Left renal pelvis (tissue), 4 donors: ENCODE results near the gene SPATA20. TPM values are rescaled to one million over a fixed set of nuclear protein-coding genes. Genes with fewer than 3 reads are reported as not detected.

Experiments used
- DNase-seq, 4 donors: peaks; one replicate each; pipeline ENCODE4 v3.0.0-alpha.2; 2013; ENCODE audit warnings: low read depth in 4 of 4, low spot score in 3 of 4
- polyA plus RNA-seq, 4 donors: library from polyadenylated mRNA; unstranded; fragments of 120-200 nt; gene quantifications; one replicate each; pipeline ENCODE4 v1.2.1, GENCODE V29; 2013; ENCODE audit not compliant: insufficient read length in 4 of 4

The SPATA20 gene
- 10 to 100 TPM; 29.4 to 70.4 (median 50.9) TPM for polyA plus RNA-seq

- peak in 1 of 4 donors; percentile 76 for DNase-seq
These were observed at the start of gene SPATA20 for GRCh38 chr17:50547035-50547735. SPATA20 (plus strand) TSS chr17:50547174; CDS start chr17:50547209, 35 bp downstream.

- no peak for DNase-seq
These were observed 48.7 kb upstream of the SPATA20 start for GRCh38 chr17:50498021-50498874.

- no peak for DNase-seq
These were observed 47.7 kb upstream of the SPATA20 start for GRCh38 chr17:50499270-50499669.

DNA sequence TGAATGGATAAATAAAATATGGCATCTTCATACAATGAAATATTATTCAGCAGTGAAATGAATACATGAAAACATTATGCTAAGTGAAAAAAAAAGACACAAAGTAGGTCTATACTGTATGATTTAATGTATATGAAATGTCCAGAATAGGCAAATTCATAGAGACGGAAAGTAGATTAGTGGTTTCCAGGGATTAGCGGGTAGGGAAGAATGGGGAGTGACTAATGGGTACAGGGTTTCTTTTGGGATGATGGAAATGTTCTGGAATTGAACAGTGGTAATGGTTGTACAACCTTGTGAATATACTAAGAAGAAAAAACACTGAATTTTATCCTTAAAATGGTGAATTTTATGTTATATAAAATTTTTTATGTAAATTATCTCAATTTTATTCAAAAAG is 47.3 kb upstream of the SPATA20 start:
- DNase-seq, result no peak

DNA sequence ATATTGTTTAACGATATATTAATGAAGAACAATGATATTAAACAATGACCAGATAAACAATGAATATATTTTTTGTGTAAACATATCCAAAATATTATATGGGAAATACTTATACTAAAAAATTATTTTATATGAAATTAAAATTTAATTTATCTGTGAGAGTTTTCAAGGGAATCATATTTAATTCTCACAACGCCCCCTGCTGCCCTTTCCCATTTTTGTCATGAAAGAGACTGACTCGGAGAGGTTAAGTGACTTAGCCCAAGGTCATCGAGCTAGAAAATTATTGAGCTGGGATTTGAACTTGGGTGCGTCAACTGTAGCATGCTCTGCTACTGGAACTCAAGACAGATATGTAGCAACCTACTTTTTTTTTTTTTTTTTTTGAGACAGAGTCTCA is 45.9 kb upstream of the SPATA20 start:
- DNase-seq, result no peak

- no peak for DNase-seq
These were observed 44.5 kb upstream of the SPATA20 start for GRCh38 chr17:50502301-50502990.

DNA sequence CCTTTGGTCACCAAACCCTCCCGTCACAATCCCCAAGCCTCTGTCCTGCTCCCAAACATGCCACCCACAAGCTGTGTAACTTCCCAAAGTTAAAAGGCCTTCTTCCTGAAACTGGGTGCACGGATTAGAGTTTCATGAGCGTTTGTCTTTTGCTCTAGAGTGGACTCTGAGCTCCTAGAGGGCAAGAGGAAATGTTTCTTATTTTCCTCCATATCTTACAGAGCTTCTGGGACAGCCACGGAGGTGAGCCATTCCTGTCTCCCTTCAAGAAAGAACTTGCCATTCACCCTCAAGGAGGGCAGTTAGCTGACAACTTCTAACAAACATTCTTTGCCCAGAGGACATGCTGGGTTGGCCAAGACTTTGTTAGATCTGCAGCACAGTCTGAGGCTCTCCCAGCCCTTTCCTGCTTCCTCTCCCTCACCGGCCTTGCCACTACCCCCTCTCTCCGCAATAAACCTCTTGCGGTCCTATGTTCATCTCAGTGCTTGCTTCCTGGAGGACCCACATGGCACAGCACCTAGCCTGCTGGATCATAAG is 41.3 kb upstream of the SPATA20 start:
- DNase-seq, result no peak

GRCh38 chr17:50506298-50506697 is 40.7 kb upstream of the SPATA20 start:
- no peak for DNase-seq

- DNase-seq, result peak in 1 of 4 donors; percentile 68
These were observed 39.0 kb upstream of the SPATA20 start, which contains the start of gene MYCBPAP for GRCh38 chr17:50507871-50508572. MYCBPAP (plus strand) TSS chr17:50508439; CDS start chr17:50508675, 236 bp downstream.

DNA sequence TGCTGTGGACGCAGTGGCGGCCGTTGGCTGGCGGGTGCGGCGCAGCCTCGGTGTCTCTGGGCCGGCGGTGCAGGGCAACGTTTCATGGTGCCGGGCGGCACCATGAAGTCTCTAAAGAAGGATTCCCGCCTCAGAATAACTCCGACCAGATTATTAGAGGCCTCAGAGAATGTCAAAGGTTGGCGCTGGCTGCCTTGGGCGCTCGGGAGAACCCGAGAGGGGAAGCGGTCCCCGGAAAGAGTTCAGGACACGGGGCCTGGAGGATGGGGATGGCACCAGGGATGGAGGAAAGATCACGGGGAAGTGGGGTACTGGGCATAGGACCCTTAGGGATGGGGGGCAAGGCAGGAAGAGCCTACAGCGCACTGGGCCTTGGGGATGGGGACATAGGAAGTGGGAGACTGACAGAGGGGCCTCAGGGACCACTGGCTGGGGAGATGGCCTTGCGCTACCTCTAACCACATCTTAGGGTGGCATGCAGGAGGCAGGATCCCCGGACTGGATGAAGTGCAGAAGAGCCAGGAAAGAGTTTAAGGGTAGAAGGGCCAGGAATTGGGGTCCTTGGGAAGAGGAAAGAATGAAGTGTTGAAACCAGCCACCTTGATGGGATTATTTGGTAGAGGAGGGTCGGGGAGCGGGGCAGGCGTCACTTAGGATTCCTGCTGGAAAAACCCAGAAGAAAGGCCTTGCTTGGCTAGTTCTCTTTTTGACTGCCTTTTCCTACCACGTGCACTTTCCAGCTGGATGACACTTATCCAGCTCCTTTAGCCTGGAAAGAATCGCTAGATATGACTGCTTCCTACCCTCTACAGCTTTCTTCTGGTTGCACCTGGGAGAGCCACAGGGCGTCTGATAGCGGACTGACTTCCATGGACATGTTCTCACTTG is 38.2 kb upstream of the SPATA20 start:
- DNase-seq, result no peak

DNA sequence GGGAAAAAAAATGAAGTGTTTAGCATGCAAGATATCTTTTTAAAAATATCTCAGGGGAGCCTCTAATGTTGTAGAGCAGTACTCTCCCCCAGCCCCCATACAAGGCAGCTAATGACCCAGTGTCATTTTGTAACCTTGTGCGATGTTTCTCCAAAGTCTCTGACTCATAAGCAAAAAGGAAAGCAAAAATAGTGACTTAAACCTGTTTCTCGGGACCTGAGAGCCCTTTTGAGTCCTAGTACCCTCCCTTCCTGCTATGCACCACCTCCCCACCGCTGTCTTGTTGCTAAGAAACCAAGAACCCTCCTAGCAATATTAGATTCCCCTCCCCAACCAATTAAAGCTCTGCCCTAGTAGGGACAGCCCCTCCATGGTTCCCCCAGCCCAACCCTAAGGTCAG is 35.9 kb upstream of the SPATA20 start:
- DNase-seq, result no peak

GRCh38 chr17:50513495-50513894 is 33.5 kb upstream of the SPATA20 start:
- DNase-seq, result no peak

DNA sequence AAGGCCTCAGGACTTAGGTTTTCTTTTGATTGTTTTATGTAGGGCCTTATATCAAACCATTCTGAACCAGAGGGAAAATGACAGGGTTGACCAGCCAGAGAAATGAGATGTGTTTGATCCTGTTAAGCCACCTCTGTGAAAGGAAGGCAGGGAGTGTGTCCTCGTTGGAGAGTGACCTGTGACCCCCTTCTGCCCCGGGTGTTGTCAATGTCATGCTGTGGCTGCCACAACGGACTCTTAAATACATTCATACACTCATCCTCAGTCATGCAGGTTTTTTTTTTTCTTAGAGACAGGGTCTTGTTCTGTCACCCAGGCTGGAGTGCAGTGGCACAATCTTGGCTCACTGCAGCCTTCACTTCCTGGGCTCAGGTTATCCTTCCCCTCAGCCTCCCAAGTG is 32.6 kb upstream of the SPATA20 start:
- no peak for DNase-seq

GRCh38 chr17:50514936-50515702 is 31.9 kb upstream of the SPATA20 start:
- no peak for DNase-seq

DNA sequence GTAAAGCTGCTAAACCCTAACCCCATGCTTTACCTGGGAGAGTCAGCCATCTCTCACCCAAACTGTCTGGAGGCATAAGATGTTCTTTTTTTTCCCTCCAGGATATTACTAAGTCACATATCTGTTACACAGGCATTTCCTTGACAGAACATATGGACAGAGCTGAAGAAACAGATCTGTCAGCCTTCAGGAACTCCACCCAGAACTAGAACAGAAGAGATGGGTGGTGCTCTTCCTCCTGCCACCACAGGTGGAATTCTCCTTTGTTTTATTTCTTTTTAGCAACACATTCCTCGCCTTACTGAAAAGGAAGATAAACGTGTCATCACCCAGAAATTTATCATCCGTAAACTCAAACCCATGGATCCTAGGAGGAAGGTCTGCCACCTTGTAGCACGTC is 30.0 kb upstream of the SPATA20 start:
- no peak for DNase-seq

GRCh38 chr17:50517504-50518383 is 29.2 kb upstream of the SPATA20 start:
- no peak for DNase-seq

GRCh38 chr17:50518384-50519023 is 28.5 kb upstream of the SPATA20 start:
- no peak for DNase-seq
